ENCODE results near the gene STUB1.

STUB1 gene

GRCh38 chr16:651844-652243, 28.4 kb upstream of the STUB1 start:
- no peak for TF ChIP-seq CTCF (IDR thresholded peaks at IDR 0.05; ENCODE audit: low read depth, low read length, missing control alignments)
- no peak overlapping the region for H3K4me3 ChIP-seq (replicated peaks; ENCODE audit: low read depth, low read length)
- DNase-seq (ENCODE audit: extremely low read depth, low read depth) = no peak

DNA sequence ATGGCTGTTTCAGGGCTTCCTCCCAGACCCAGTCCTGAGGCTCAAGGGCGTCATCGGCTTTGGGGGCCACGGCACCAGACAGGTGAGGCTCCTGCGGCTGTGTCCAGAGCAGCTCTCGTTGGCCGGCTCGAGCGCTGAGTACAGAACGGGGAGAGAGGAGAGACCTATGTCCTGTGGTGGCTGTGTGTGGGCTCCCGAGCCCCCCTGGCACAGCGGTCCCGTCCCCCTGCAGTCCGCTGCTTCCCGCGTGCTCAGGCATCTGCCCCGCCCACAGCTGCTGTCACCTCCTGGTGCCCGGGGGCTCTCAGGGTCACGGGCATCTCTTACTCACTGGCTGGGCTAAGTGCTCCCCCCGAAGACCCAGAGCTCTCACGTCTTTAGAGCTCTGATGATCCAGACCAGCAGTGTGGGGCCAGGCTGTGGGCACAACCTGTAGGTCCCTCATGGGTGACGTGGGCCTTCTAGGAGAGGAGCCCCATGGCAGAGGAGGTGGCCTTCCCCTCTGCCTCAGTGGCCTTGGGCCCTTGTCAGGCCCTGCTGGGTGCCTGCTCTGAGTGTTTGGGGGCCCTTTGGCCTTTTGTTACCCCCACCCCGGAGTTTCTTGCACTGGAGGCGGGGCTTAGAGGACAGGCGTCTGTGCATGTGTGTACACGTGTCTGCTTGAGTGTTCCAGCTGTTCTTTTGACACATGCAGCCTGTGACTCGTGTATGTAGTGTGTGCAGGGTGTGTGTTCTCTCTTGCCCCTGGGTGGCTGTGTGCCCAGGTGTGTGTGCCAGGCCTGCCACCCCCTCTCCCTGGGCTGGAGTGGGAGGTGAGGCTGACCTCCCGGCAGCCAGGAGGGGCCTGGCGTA, 27.5 kb upstream of the STUB1 start:
- DNase-seq (ENCODE audit: extremely low read depth, low read depth) = no peak
- H3K4me3 ChIP-seq (replicated peaks; ENCODE audit: low read depth, low read length) = no peak overlapping the region
- TF ChIP-seq CTCF (IDR thresholded peaks at IDR 0.05; ENCODE audit: low read depth, low read length, missing control alignments) = no peak

DNA sequence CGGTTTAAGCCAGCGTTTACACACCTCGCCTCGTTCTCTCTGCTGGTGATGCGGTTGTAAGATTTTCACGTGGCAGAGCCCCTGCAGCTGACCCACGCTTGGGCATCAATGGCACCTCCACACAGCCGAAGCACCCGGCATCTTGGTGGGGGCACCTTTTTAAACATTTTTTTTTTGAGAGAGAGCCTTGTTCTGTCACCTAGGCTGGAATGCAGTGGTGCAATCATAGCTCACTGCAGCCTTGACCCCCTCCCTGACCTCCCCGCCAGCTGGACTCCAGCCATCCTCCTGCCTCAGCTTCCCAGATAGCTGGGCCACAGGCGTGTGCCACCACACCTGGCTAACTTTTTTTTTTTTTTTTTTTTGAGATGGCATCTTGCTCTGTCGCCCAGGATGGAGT, 26.2 kb upstream of the STUB1 start:
- no peak overlapping the region for H3K4me3 ChIP-seq (replicated peaks; ENCODE audit: low read depth, low read length)
- TF ChIP-seq CTCF (IDR thresholded peaks at IDR 0.05; ENCODE audit: low read depth, low read length, missing control alignments) = no peak
- DNase-seq (ENCODE audit: extremely low read depth, low read depth) = no peak

DNA sequence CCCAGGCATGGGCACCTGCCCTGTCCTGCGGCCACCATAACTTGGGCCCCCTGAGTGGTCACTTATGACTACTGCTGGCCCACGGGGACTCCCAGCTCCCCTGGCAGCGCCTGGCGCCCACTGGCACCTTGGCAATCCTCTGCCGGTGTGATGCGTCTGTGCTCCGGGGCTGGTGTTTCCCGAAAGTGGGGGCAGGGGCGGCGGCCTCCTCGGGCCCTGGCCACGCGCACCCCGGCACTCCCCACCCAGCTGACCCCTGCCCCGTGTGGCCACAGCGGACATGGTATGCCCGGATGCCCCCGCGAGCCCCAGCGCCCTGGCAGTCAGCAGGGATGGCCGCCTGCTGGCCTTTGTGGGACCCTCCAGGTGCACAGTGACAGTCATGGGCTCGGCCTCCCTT, 22.7 kb upstream of the STUB1 start:
- TF ChIP-seq CTCF (IDR thresholded peaks at IDR 0.05; ENCODE audit: low read depth, low read length, missing control alignments) = no peak
- H3K4me3 ChIP-seq (replicated peaks; ENCODE audit: low read depth, low read length) = no peak overlapping the region
- DNase-seq (ENCODE audit: extremely low read depth, low read depth) = no peak

GRCh38 chr16:658679-659571, 21.3 kb upstream of the STUB1 start:
- no peak for DNase-seq (ENCODE audit: extremely low read depth, low read depth)
- TF ChIP-seq CTCF (IDR thresholded peaks at IDR 0.05; ENCODE audit: low read depth, low read length, missing control alignments) = peak; percentile 15
- H3K4me3 ChIP-seq (replicated peaks; ENCODE audit: low read depth, low read length) = no peak overlapping the region

GRCh38 chr16:659618-660017, 20.6 kb upstream of the STUB1 start:
- H3K4me3 ChIP-seq (replicated peaks; ENCODE audit: low read depth, low read length) = no peak overlapping the region
- TF ChIP-seq CTCF (IDR thresholded peaks at IDR 0.05; ENCODE audit: low read depth, low read length, missing control alignments) = no peak
- DNase-seq (ENCODE audit: extremely low read depth, low read depth) = no peak

All from HFF-Myc (cell line).